ENCODE data around the gene DDX60. TPM values are rescaled to one million over a fixed set of nuclear protein-coding genes. Genes with fewer than 3 reads are reported as not detected.

The DDX60 gene
- total RNA-seq, 4 donors from 2014 or later = 6.0 to 13.3 (median 9.8) TPM

GRCh38 chr4:168257768-168258167, 60.8 kb downstream of the DDX60 start:
- Histone ChIP-seq H3K9me3 (no peaks in the 10 kb centered on the region), H3K27ac (replicated peaks in 1 of 4) (no peak overlapping the region), H3K4me1 (peaks cover 0 to 3% (median 0%) of the 10 kb centered on the region in 4 donors), H3K36me3 (peaks cover 6 to 58% (median 26%) of the 10 kb centered on the region in 4 donors), H3K4me3 (no peak overlapping the region), H3K27me3 (no peaks in the 10 kb centered on the region)
- TF ChIP-seq EP300 (IDR thresholded peaks at IDR 0.05) (no peak), POLR2A (IDR thresholded peaks at IDR 0.05; ENCODE audit: low read depth) (no peak), POLR2AphosphoS5 (IDR thresholded peaks at IDR 0.05) (no peak), CTCF (IDR thresholded peaks at IDR 0.05) (no peak)
- WGBS = 77% methylated on average over 4 of the region's 4 CpGs
- no peak for DNase-seq (ENCODE audit: extremely low spot score)
- intact Hi-C loops (cut with DNase I) = no loop called here

GRCh38 chr4:168248176-168248710, 70.3 kb downstream of the DDX60 start:
- TF ChIP-seq CTCF (IDR thresholded peaks at IDR 0.05) (no peak), POLR2AphosphoS5 (IDR thresholded peaks at IDR 0.05) (no peak), EP300 (IDR thresholded peaks at IDR 0.05) (no peak), POLR2A (IDR thresholded peaks at IDR 0.05; ENCODE audit: low read depth) (no peak)
- no peaks in the 10 kb centered on the region for H3K9me3 ChIP-seq
- no peak for DNase-seq (ENCODE audit: extremely low spot score)
- intact Hi-C loops (cut with DNase I) = no loop called here
- peaks cover 0 to 86% (median 37%) of the 10 kb centered on the region in 4 donors for H3K36me3 ChIP-seq
- no peaks in the 10 kb centered on the region for H3K27me3 ChIP-seq
- no peak overlapping the region for H3K27ac ChIP-seq (replicated peaks in 1 of 4)
- WGBS = 59% methylated on average over 3 of the region's 3 CpGs
- no peaks in the 10 kb centered on the region for H3K4me1 ChIP-seq
- H3K4me3 ChIP-seq = no peak overlapping the region

- no peak overlapping the region for H3K4me3 ChIP-seq
- no peaks in the 10 kb centered on the region for H3K27me3 ChIP-seq
- no peaks in the 10 kb centered on the region for H3K4me1 ChIP-seq
- 92% methylated on average over 5 of the region's 5 CpGs for WGBS
- DNase-seq (ENCODE audit: extremely low spot score) = no peak
- H3K9me3 ChIP-seq = no peaks in the 10 kb centered on the region
- intact Hi-C loops (cut with DNase I) = no loop called here
- H3K27ac ChIP-seq (replicated peaks in 1 of 4) = no peak overlapping the region
- H3K36me3 ChIP-seq = peaks cover 0 to 86% (median 37%) of the 10 kb centered on the region in 4 donors
- TF ChIP-seq POLR2AphosphoS5 (IDR thresholded peaks at IDR 0.05) = no peak
- no peak for TF ChIP-seq CTCF (IDR thresholded peaks at IDR 0.05)
- TF ChIP-seq EP300 (IDR thresholded peaks at IDR 0.05) = no peak
- TF ChIP-seq POLR2A (IDR thresholded peaks at IDR 0.05; ENCODE audit: low read depth) = no peak
Measured at GRCh38 chr4:168247603-168248002, 70.9 kb downstream of the DDX60 start.

GRCh38 chr4:168241953-168242352, 76.6 kb downstream of the DDX60 start:
- Histone ChIP-seq H3K27ac (replicated peaks in 1 of 4) (no peak overlapping the region), H3K36me3 (peaks cover 0 to 60% (median 23%) of the 10 kb centered on the region in 4 donors), H3K27me3 (no peaks in the 10 kb centered on the region), H3K9me3 (peaks cover 0 to 6% (median 0%) of the 10 kb centered on the region in 4 donors), H3K4me1 (no peaks in the 10 kb centered on the region), H3K4me3 (no peak overlapping the region)
- intact Hi-C loops (cut with DNase I) = no loop called here
- no peak for DNase-seq (ENCODE audit: extremely low spot score)
- TF ChIP-seq POLR2A (IDR thresholded peaks at IDR 0.05; ENCODE audit: low read depth) = no peak
- TF ChIP-seq EP300 (IDR thresholded peaks at IDR 0.05) = no peak
- no peak for TF ChIP-seq CTCF (IDR thresholded peaks at IDR 0.05)
- no peak for TF ChIP-seq POLR2AphosphoS5 (IDR thresholded peaks at IDR 0.05)
- WGBS = 65% methylated on average over 3 of the region's 3 CpGs

GRCh38 chr4:168240821-168241220, 77.7 kb downstream of the DDX60 start:
- Histone ChIP-seq H3K4me1 (no peaks in the 10 kb centered on the region), H3K9me3 (peaks cover 0 to 6% (median 0%) of the 10 kb centered on the region in 4 donors), H3K27me3 (no peaks in the 10 kb centered on the region), H3K27ac (replicated peaks in 1 of 4) (no peak overlapping the region), H3K36me3 (peaks cover 0 to 57% (median 17%) of the 10 kb centered on the region in 4 donors), H3K4me3 (no peak overlapping the region)
- intact Hi-C loops (cut with DNase I) = no loop called here
- no peak for TF ChIP-seq CTCF (IDR thresholded peaks at IDR 0.05)
- no peak for TF ChIP-seq POLR2AphosphoS5 (IDR thresholded peaks at IDR 0.05)
- no peak for TF ChIP-seq POLR2A (IDR thresholded peaks at IDR 0.05; ENCODE audit: low read depth)
- no peak for TF ChIP-seq EP300 (IDR thresholded peaks at IDR 0.05)
- DNase-seq (ENCODE audit: extremely low spot score) = no peak
- WGBS = 97% methylated on average over 2 of the region's 2 CpGs
